CD8-positive, alpha-beta memory T cell (primary cell): ENCODE measurements around the gene RIMS4. TPM values are rescaled to one million over a fixed set of nuclear protein-coding genes. Genes with fewer than 3 reads are reported as not detected.
"Not testable (repeated sequence)": the region's sequence is repeated elsewhere in the genome, so short reads cannot be mapped to it uniquely, and the experiment has no call there.

Source experiments
- CTCF ChIA-PET: fragments of 350-600 bp; sonication (Branson Sonifier 250); formaldehyde crosslinking; loops from one replicate; lab custom pipeline; 2021; ENCODE audit warnings: antibody characterized with exemption; lab: Charles Lee
- POLR2A ChIA-PET: fragments of 350-600 bp; sonication (Branson Sonifier 250); formaldehyde crosslinking; loops from one replicate; lab custom pipeline; 2021; ENCODE audit warnings: antibody characterized with exemption; lab: Charles Lee
- DNase-seq, 5 donors: peaks; one replicate each; pipeline versions ENCODE4 v3.0.0 to v3.0.0-alpha.2; 2020 to 2022; ENCODE audit warnings: mixed read lengths in 1 of 5
- H3K27ac ChIP-seq: one replicate; pipeline ENCODE4 v1.7.0; 2013; ENCODE audit warnings: low read depth, mild to moderate bottlenecking, low read length, moderate library complexity
- H3K27me3 ChIP-seq: 2 replicates; pipeline ENCODE4 v1.7.0; 2013; ENCODE audit warnings: low read length, mild to moderate bottlenecking; ENCODE audit not compliant: insufficient read depth, poor library complexity, severe bottlenecking
- H3K36me3 ChIP-seq: 2 replicates; pipeline ENCODE4 v1.7.0; 2013; ENCODE audit warnings: mild to moderate bottlenecking, low read length, moderate library complexity; ENCODE audit not compliant: insufficient read depth
- H3K4me1 ChIP-seq: 2 replicates; pipeline ENCODE4 v1.7.0; 2013; ENCODE audit warnings: mild to moderate bottlenecking, low read length, moderate library complexity; ENCODE audit not compliant: insufficient read depth
- H3K4me3 ChIP-seq: 2 replicates; pipeline ENCODE4 v1.7.0; 2013; ENCODE audit warnings: mild to moderate bottlenecking, low read length
- H3K9me3 ChIP-seq: 2 replicates; pipeline ENCODE4 v1.7.0; 2013; ENCODE audit warnings: mild to moderate bottlenecking, low read length
- H3K27ac Mint-ChIP-seq, 8 donors: one replicate each; pipeline ENCODE4 v1.8.0; 2020 to 2021; ENCODE audit warnings: mixed read lengths in 8 of 8, mild to moderate bottlenecking in 6 of 8, inconsistent platforms in 3 of 8, moderate library complexity in 3 of 8
- H3K27me3 Mint-ChIP-seq, 2 donors: one replicate each; pipeline ENCODE4 v1.8.0; 2020 to 2021; ENCODE audit warnings: mixed read lengths in 2 of 2, mild to moderate bottlenecking in 1 of 2, moderate library complexity in 1 of 2
- H3K36me3 Mint-ChIP-seq, 3 donors: one replicate each; pipeline ENCODE4 v1.8.0; 2020 to 2021; ENCODE audit warnings: mixed read lengths in 3 of 3, inconsistent platforms in 1 of 3, mild to moderate bottlenecking in 1 of 3
- H3K4me1 Mint-ChIP-seq, 3 donors: one replicate each; pipeline ENCODE4 v1.8.0; 2020 to 2021; ENCODE audit warnings: mixed read lengths in 3 of 3, inconsistent platforms in 1 of 3, mild to moderate bottlenecking in 1 of 3
- H3K4me3 Mint-ChIP-seq, 7 donors: one replicate each; pipeline ENCODE4 v1.8.0; 2020 to 2021; ENCODE audit warnings: mixed read lengths in 7 of 7, mild to moderate bottlenecking in 6 of 7, moderate library complexity in 4 of 7, inconsistent platforms in 2 of 7
- H3K9me3 Mint-ChIP-seq, 5 donors: one replicate each; pipeline ENCODE4 v1.8.0; 2020 to 2022; ENCODE audit warnings: mixed read lengths in 5 of 5, mild to moderate bottlenecking in 3 of 5, moderate library complexity in 2 of 5, inconsistent platforms in 1 of 5
- polyA plus RNA-seq: library from polyadenylated mRNA; unstranded; fragments of 300-500 nt; fragmentation: Illumina TruSeq; gene quantifications from one replicate; pipeline ENCODE4 v1.2.3, GENCODE V29; 2021
- total RNA-seq, 2 experiments: library from RNA; stranded (reverse); gene quantifications; one replicate each; pipeline ENCODE4 v1.2.3, GENCODE V29; 2021

RIMS4 gene
- total and polyA plus RNA-seq, 3 experiments from 2014 or later: not detected

- no peaks in the 10 kb centered on the region for H3K4me1 ChIP-seq
- CTCF ChIA-PET: interaction anchor here (0.9 kb wide), 1 partner anchor 465 kb away, joined by 3 read pairs; no protein-coding TSS in a partner anchor
- POLR2A ChIA-PET: no interaction called here
Observed at GRCh38 chr20:44828640-44829039, 18.3 kb upstream of the RIMS4 start.

GRCh38 chr20:44827401-44827800 is 17.1 kb upstream of the RIMS4 start:
- Histone ChIP-seq H3K4me1 (no peaks in the 10 kb centered on the region), H3K27ac (no peak overlapping the region), H3K27me3 (no peaks in the 10 kb centered on the region), H3K4me3 (no peak overlapping the region), H3K9me3 (no peaks in the 10 kb centered on the region), H3K36me3 (no peaks in the 10 kb centered on the region)
- Mint-ChIP-seq H3K4me3 (no peak overlapping the region), H3K9me3 (peaks cover 0 to 10% (median 4%) of the 10 kb centered on the region in 5 donors), H3K27ac (no peak overlapping the region), H3K36me3 (no peaks in the 10 kb centered on the region), H3K4me1 (no peaks in the 10 kb centered on the region), H3K27me3 (peaks cover 37 to 43% of the 10 kb centered on the region in 2 donors)
- no peak for DNase-seq
- ChIA-PET POLR2A (interaction anchor here (0.6 kb wide), 1 partner anchor 13 kb away, joined by 3 read pairs; no protein-coding TSS in a partner anchor), CTCF (no interaction called here)

More at GRCh38 chr20:44828640-44829039, 18.3 kb upstream of the RIMS4 start:
- H3K27ac Mint-ChIP-seq: no peak overlapping the region
- Histone ChIP-seq H3K9me3 (no peaks in the 10 kb centered on the region), H3K4me3 (no peak overlapping the region), H3K27ac (no peak overlapping the region), H3K36me3 (no peaks in the 10 kb centered on the region), H3K27me3 (no peaks in the 10 kb centered on the region)
- no peak for DNase-seq
- peaks cover 37 to 49% of the 10 kb centered on the region in 2 donors for H3K27me3 Mint-ChIP-seq
- H3K9me3 Mint-ChIP-seq: peaks cover 0 to 10% (median 4%) of the 10 kb centered on the region in 5 donors
- H3K36me3 Mint-ChIP-seq: no peaks in the 10 kb centered on the region
- H3K4me1 Mint-ChIP-seq: no peaks in the 10 kb centered on the region
- H3K4me3 Mint-ChIP-seq: no peak overlapping the region

- not testable (repeated sequence) for H3K4me3 ChIP-seq
Observed at GRCh38 chr20:44821576-44821975, 11.2 kb upstream of the RIMS4 start.

GRCh38 chr20:44819936-44820335 is 9.6 kb upstream of the RIMS4 start:
- H3K4me1 ChIP-seq: no peaks in the 10 kb centered on the region
- H3K36me3 ChIP-seq: no peaks in the 10 kb centered on the region
- H3K4me1 Mint-ChIP-seq: no peaks in the 10 kb centered on the region
- peaks cover 0 to under 1% (median 0%) of the 10 kb centered on the region in 5 donors for H3K9me3 Mint-ChIP-seq
- H3K27me3 ChIP-seq: no peaks in the 10 kb centered on the region
- H3K9me3 ChIP-seq: no peaks in the 10 kb centered on the region
- H3K36me3 Mint-ChIP-seq: no peaks in the 10 kb centered on the region
- no peak for DNase-seq
- no peak overlapping the region for H3K27ac ChIP-seq
- H3K27ac Mint-ChIP-seq: no peak overlapping the region
- peaks cover 6 to 9% of the 10 kb centered on the region in 2 donors for H3K27me3 Mint-ChIP-seq
- no peak overlapping the region for H3K4me3 Mint-ChIP-seq
- POLR2A ChIA-PET: no interaction called here
- CTCF ChIA-PET: no interaction called here
- no peak overlapping the region for H3K4me3 ChIP-seq

More at GRCh38 chr20:44821576-44821975, 11.2 kb upstream of the RIMS4 start:
- H3K9me3 Mint-ChIP-seq, H3K27me3 Mint-ChIP-seq, H3K36me3 ChIP-seq, H3K27me3 ChIP-seq, DNase-seq, CTCF ChIA-PET, H3K4me1 Mint-ChIP-seq, H3K27ac Mint-ChIP-seq, H3K4me3 Mint-ChIP-seq, H3K4me1 ChIP-seq, POLR2A ChIA-PET, H3K36me3 Mint-ChIP-seq, H3K27ac ChIP-seq, H3K9me3 ChIP-seq: not testable (repeated sequence)

GRCh38 chr20:44817143-44817910 is 7.0 kb upstream of the RIMS4 start:
- Mint-ChIP-seq H3K27ac (no peak overlapping the region), H3K4me3 (no peak overlapping the region), H3K4me1 (no peaks in the 10 kb centered on the region), H3K9me3 (peaks cover 0 to 2% (median 0%) of the 10 kb centered on the region in 5 donors), H3K36me3 (no peaks in the 10 kb centered on the region), H3K27me3 (peaks cover 5 to 16% of the 10 kb centered on the region in 2 donors)
- Histone ChIP-seq H3K27me3 (peaks cover 5% of the 10 kb centered on the region), H3K27ac (no peak overlapping the region), H3K36me3 (no peaks in the 10 kb centered on the region), H3K9me3 (no peaks in the 10 kb centered on the region), H3K4me3 (no peak overlapping the region), H3K4me1 (no peaks in the 10 kb centered on the region)
- no peak for DNase-seq
- ChIA-PET POLR2A (no interaction called here), CTCF (no interaction called here)

- Mint-ChIP-seq H3K27me3 (peaks cover 13 to 34% of the 10 kb centered on the region in 2 donors), H3K36me3 (peaks cover 0 to 6% (median 0%) of the 10 kb centered on the region in 3 donors), H3K9me3 (peaks cover 0 to 5% (median 2%) of the 10 kb centered on the region in 5 donors), H3K4me3 (no peak overlapping the region), H3K27ac (no peak overlapping the region), H3K4me1 (peaks cover 7 to 8% (median 8%) of the 10 kb centered on the region in 3 donors)
- Histone ChIP-seq H3K4me1 (no peaks in the 10 kb centered on the region), H3K4me3 (no peak overlapping the region), H3K27ac (no peak overlapping the region), H3K27me3 (peaks cover 14% of the 10 kb centered on the region), H3K9me3 (no peaks in the 10 kb centered on the region), H3K36me3 (no peaks in the 10 kb centered on the region)
- ChIA-PET POLR2A (no interaction called here), CTCF (no interaction called here)
- no peak for DNase-seq
Observed at GRCh38 chr20:44814937-44815336, 4.6 kb upstream of the RIMS4 start.

- Histone ChIP-seq H3K4me3 (no peak overlapping the region), H3K36me3 (no peaks in the 10 kb centered on the region), H3K4me1 (no peaks in the 10 kb centered on the region), H3K27ac (no peak overlapping the region), H3K9me3 (no peaks in the 10 kb centered on the region), H3K27me3 (peaks cover 39% of the 10 kb centered on the region)
- ChIA-PET POLR2A (no interaction called here), CTCF (no interaction called here)
- no peak for DNase-seq
- Mint-ChIP-seq H3K9me3 (peaks cover 0 to 5% (median 2%) of the 10 kb centered on the region in 5 donors), H3K36me3 (peaks cover 0 to 6% (median 0%) of the 10 kb centered on the region in 3 donors), H3K27me3 (peaks cover 36 to 67% of the 10 kb centered on the region in 2 donors), H3K27ac (peak overlapping the region in 1 of 8 donors; percentile 33), H3K4me3 (peak overlapping the region in 6 of 7 donors; percentile 24 to 79 (median 51)), H3K4me1 (peaks cover 7 to 20% (median 13%) of the 10 kb centered on the region in 3 donors)
Observed at GRCh38 chr20:44811150-44811685, 872 bp upstream of the RIMS4 start.

GRCh38 chr20:44810061-44810390 is 320 bp downstream of the RIMS4 start:
- DNase-seq: no peak
- Histone ChIP-seq H3K27me3 (peaks cover 39% of the 10 kb centered on the region), H3K9me3 (no peaks in the 10 kb centered on the region), H3K4me3 (no peak overlapping the region), H3K36me3 (no peaks in the 10 kb centered on the region), H3K4me1 (no peaks in the 10 kb centered on the region), H3K27ac (no peak overlapping the region)
- H3K27me3 Mint-ChIP-seq: peaks cover 35 to 75% of the 10 kb centered on the region in 2 donors
- peaks cover 0 to 6% (median 0%) of the 10 kb centered on the region in 3 donors for H3K36me3 Mint-ChIP-seq
- no peak overlapping the region for H3K27ac Mint-ChIP-seq
- H3K4me3 Mint-ChIP-seq: no peak overlapping the region
- peaks cover 0 to 5% (median 2%) of the 10 kb centered on the region in 5 donors for H3K9me3 Mint-ChIP-seq
- ChIA-PET POLR2A (no interaction called here), CTCF (no interaction called here)
- peaks cover 7 to 20% (median 13%) of the 10 kb centered on the region in 3 donors for H3K4me1 Mint-ChIP-seq
